Bronchial epithelial cell (primary cell): ENCODE results near the gene MICAL2. TPM values are rescaled to one million over a fixed set of nuclear protein-coding genes. Genes with fewer than 3 reads are reported as not detected.

Experiments
- DNase-seq: peaks from one replicate; pipeline ENCODE4 v3.0.0-alpha.2; 2010; ENCODE audit warnings: low read depth
- FAIRE-seq: peaks from 2 replicates; lab custom pipeline; 2011; peaks lifted over from hg19 to GRCh38; lab: Jason Lieb, UNC
- H3K27me3 ChIP-seq: 2 replicates; pipeline ENCODE4 v1.5.1; 2011; ENCODE audit warnings: low read length; ENCODE audit not compliant: control insufficient read depth, insufficient read depth
- H3K36me3 ChIP-seq: 2 replicates; pipeline ENCODE4 v1.5.1; 2011; ENCODE audit warnings: low read length; ENCODE audit not compliant: control insufficient read depth, insufficient read depth
- H3K4me3 ChIP-seq: 2 replicates; pipeline ENCODE4 v1.5.1; 2011; ENCODE audit warnings: mild to moderate bottlenecking, low read depth, low read length, control low read depth
- total RNA-seq: library from RNA; depleted of rRNA; stranded (reverse); fragments of >200 nt; gene quantifications from 2 replicates; pipeline ENCODE4 v1.2.1, GENCODE V29; 2014
- TF ChIP-seq, protein P1 (sequence below): IDR thresholded peaks from 2 replicates; pipeline ENCODE4 v1.5.1; 2011; ENCODE audit warnings: mild to moderate bottlenecking, moderate library complexity, low read length, control low read depth, inconsistent platforms; ENCODE audit not compliant: insufficient read depth, severe bottlenecking

Gene MICAL2
- total RNA-seq, 1 donor from 2014 or later: 75.0 TPM

GRCh38 chr11:12175694-12176241, 65.4 kb downstream of the MICAL2 start:
- FAIRE-seq: peak; percentile 95
- Histone ChIP-seq H3K4me3 (no peak overlapping the region), H3K36me3 (peaks cover 2% of the 10 kb centered on the region), H3K27me3 (no peaks in the 10 kb centered on the region)
- TF ChIP-seq, protein P1, sequence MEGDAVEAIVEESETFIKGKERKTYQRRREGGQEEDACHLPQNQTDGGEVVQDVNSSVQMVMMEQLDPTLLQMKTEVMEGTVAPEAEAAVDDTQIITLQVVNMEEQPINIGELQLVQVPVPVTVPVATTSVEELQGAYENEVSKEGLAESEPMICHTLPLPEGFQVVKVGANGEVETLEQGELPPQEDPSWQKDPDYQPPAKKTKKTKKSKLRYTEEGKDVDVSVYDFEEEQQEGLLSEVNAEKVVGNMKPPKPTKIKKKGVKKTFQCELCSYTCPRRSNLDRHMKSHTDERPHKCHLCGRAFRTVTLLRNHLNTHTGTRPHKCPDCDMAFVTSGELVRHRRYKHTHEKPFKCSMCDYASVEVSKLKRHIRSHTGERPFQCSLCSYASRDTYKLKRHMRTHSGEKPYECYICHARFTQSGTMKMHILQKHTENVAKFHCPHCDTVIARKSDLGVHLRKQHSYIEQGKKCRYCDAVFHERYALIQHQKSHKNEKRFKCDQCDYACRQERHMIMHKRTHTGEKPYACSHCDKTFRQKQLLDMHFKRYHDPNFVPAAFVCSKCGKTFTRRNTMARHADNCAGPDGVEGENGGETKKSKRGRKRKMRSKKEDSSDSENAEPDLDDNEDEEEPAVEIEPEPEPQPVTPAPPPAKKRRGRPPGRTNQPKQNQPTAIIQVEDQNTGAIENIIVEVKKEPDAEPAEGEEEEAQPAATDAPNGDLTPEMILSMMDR: no peak
- peak; percentile 99 for DNase-seq

DNA sequence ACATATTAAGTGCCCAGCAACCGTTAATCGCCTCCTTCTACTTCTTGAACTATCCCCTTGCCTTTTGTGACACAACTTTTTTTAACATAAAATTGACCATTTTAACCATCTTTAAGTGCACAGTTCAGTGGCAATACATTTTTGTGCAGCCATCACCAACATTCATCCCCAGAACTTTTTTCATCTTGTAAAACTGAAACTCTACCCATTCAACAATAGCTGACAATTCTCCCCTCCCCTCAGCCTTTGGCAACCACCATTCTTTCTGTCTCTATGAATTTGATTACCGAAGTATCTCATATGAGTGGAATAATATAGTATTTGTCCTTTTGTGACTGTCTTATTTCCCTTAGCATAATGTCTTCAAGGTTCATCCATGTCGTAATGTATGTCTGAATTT, 66.0 kb downstream of the MICAL2 start:
- no peak for DNase-seq
- TF ChIP-seq, protein P1: no peak
- no peaks in the 10 kb centered on the region for H3K36me3 ChIP-seq
- no peak overlapping the region for H3K4me3 ChIP-seq
- H3K27me3 ChIP-seq: no peaks in the 10 kb centered on the region
- no peak for FAIRE-seq

DNA sequence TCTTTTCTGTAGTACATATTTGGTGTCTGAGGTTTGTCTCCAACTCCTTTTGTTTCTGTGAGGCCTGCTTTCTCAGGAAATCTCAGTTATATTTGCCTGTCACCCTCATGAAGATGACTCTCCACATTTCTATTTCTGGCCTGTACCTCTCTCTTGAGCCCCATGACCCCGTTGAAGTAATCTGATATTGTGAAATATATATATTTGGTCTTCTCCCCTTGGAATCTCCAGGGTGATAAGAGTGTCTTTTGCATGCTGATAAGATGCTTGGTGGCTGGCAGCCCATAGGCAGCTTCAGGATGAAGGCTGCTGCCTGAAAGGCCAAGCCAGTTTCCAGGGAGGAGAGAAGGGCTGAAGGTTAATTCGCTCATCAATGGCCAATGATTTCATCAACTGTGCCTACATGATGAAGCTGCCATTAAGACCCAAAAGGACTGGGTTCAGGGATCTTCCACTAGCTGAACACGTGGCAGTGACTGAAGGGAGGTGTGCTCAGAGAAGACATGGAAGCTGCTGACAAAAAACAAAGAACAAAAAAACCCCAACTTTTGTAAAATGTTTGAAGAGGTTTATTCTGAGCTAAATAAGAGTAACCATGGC, 67.4 kb downstream of the MICAL2 start:
- TF ChIP-seq, protein P1: no peak
- FAIRE-seq (no peak), DNase-seq (no peak)
- Histone ChIP-seq H3K4me3 (no peak overlapping the region), H3K36me3 (no peaks in the 10 kb centered on the region), H3K27me3 (no peaks in the 10 kb centered on the region)

DNA sequence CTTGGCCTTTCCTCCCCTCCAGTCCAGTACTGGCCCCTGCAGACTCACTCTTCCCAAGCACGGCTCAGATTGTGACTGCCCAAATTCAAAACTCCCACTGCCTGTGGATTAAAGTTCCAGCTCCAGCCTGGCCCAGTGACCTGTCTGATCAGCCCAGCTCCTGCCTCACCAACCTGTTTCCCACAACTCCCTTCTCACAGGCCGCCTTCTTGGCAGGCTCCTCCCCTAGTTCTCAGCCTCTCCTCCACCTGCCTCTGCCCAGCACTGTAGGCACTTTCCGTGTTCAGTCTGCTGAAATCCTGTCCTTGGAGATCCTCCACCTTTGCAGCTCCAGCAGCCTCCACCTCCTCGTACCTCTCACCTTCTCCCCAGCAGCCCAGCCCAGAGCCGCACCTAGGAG, 68.6 kb downstream of the MICAL2 start:
- DNase-seq: no peak
- Histone ChIP-seq H3K36me3 (no peaks in the 10 kb centered on the region), H3K27me3 (no peaks in the 10 kb centered on the region), H3K4me3 (no peak overlapping the region)
- TF ChIP-seq, protein P1: no peak
- FAIRE-seq: no peak

DNA sequence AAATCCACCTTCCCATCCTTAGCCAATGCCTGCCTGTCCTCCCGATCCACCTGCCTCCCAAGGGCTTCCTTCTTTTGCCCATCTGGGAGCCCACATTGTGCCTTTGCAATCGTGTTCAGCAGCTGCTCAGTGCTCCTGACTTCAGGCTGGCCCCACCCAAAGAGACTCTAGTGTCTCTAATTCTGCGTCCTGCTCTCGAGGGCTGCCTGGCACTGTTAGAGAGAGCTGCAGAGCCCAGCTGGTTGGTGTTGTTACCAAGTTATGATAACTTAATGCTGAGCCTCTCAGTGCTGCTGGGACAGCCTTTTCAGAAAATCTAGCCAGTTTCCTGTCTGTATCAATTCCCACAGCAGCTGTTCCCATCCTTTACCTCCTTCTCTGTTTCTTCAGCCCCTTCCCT, 69.1 kb downstream of the MICAL2 start:
- no peak for FAIRE-seq

More for the DNA sequence above, 69.1 kb downstream of the MICAL2 start:
- no peak for DNase-seq
- TF ChIP-seq, protein P1: no peak
- no peaks in the 10 kb centered on the region for H3K36me3 ChIP-seq
- H3K4me3 ChIP-seq: no peak overlapping the region
- no peaks in the 10 kb centered on the region for H3K27me3 ChIP-seq
